ENCODE measurements around the gene DUSP1. TPM values are rescaled to one million over a fixed set of nuclear protein-coding genes. Genes with fewer than 3 reads are reported as not detected.

DUSP1 gene
- total and polyA plus RNA-seq, 2 of the 13 experiments (the other 11 are each of a cell fraction or from before 2014, with no cell fraction given), result 27.1 to 55.5 TPM

DNA sequence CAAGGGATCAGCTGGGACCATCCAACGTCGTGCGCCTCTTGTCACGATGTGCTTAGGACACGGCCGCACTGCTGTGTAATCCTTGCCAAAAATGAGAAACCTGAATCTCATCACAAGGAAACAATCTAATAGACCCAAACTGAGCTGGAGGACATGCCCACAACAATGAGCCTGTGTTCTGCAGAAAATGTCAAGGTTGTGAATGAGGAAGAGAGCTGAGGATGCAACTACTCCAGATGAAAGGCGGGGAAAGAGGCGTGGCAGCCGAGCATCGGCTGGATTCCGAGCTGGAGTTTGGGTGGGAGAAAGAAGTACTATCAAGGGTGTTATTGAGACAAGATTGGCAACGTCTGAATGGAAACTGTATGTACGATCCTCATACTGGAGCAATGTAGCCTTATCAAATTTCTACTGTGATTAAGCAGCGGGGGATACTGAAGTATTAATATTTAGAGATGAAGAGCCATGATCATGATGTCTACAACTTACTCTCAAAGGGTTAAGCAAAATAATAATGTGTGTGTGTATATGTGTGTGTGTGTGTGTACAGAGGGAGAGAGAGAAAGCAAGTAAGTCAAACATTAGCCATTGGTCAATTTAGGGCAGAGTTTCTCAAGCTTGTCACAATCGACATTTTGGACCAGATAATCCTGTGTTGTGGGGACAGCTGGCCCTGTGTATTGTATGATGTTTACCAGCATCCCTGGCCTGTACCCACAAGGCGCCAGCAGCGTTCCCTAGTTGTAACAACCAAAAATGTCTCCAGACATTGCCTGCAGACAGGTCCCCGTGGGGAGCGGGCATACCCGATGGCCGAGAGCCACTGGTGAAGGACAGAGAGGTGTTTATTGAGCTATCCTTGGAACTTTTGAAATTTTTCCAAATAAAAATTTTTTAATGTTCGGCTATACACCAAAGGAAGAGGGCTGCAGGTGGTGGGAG is 46.5 kb downstream of the DUSP1 start (continued):
- TF ChIP-seq, protein P1, sequence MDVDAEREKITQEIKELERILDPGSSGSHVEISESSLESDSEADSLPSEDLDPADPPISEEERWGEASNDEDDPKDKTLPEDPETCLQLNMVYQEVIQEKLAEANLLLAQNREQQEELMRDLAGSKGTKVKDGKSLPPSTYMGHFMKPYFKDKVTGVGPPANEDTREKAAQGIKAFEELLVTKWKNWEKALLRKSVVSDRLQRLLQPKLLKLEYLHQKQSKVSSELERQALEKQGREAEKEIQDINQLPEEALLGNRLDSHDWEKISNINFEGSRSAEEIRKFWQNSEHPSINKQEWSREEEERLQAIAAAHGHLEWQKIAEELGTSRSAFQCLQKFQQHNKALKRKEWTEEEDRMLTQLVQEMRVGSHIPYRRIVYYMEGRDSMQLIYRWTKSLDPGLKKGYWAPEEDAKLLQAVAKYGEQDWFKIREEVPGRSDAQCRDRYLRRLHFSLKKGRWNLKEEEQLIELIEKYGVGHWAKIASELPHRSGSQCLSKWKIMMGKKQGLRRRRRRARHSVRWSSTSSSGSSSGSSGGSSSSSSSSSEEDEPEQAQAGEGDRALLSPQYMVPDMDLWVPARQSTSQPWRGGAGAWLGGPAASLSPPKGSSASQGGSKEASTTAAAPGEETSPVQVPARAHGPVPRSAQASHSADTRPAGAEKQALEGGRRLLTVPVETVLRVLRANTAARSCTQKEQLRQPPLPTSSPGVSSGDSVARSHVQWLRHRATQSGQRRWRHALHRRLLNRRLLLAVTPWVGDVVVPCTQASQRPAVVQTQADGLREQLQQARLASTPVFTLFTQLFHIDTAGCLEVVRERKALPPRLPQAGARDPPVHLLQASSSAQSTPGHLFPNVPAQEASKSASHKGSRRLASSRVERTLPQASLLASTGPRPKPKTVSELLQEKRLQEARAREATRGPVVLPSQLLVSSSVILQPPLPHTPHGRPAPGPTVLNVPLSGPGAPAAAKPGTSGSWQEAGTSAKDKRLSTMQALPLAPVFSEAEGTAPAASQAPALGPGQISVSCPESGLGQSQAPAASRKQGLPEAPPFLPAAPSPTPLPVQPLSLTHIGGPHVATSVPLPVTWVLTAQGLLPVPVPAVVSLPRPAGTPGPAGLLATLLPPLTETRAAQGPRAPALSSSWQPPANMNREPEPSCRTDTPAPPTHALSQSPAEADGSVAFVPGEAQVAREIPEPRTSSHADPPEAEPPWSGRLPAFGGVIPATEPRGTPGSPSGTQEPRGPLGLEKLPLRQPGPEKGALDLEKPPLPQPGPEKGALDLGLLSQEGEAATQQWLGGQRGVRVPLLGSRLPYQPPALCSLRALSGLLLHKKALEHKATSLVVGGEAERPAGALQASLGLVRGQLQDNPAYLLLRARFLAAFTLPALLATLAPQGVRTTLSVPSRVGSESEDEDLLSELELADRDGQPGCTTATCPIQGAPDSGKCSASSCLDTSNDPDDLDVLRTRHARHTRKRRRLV (CRISPR knock-in tag; IDR thresholded peaks at IDR 0.05), result no peak
- TF ChIP-seq EHMT2 (IDR thresholded peaks at IDR 0.05; ENCODE audit: borderline replicate concordance, low read depth, low read length) (no peak), KLF12 (CRISPR knock-in tag; IDR thresholded peaks at IDR 0.05; ENCODE audit: borderline replicate concordance) (no peak), ZBTB7A (CRISPR knock-in tag; IDR thresholded peaks at IDR 0.05) (no peak), KAT7 (CRISPR knock-in tag; IDR thresholded peaks at IDR 0.05; ENCODE audit: borderline replicate concordance) (no peak), ZNF124 (CRISPR knock-in tag; IDR thresholded peaks at IDR 0.05) (no peak), POLR2G (IDR thresholded peaks at IDR 0.05; ENCODE audit: low read depth, low read length) (no peak), ZNF543 (CRISPR knock-in tag; IDR thresholded peaks at IDR 0.05) (no peak), PHF5A (CRISPR knock-in tag; IDR thresholded peaks at IDR 0.05; ENCODE audit: low read depth, unreplicated experiment) (no peak), PHF20 (CRISPR knock-in tag; IDR thresholded peaks at IDR 0.05) (no peak), NONO (IDR thresholded peaks at IDR 0.05) (no peak), NONO (CRISPR knock-in tag; conservative IDR thresholded peaks at IDR 0.05) (no peak)
- TF ChIP-seq, protein P2, sequence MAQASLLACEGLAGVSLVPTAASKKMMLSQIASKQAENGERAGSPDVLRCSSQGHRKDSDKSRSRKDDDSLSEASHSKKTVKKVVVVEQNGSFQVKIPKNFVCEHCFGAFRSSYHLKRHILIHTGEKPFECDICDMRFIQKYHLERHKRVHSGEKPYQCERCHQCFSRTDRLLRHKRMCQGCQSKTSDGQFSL (CRISPR knock-in tag; IDR thresholded peaks at IDR 0.05), result no peak
- TF ChIP-seq, protein P3, sequence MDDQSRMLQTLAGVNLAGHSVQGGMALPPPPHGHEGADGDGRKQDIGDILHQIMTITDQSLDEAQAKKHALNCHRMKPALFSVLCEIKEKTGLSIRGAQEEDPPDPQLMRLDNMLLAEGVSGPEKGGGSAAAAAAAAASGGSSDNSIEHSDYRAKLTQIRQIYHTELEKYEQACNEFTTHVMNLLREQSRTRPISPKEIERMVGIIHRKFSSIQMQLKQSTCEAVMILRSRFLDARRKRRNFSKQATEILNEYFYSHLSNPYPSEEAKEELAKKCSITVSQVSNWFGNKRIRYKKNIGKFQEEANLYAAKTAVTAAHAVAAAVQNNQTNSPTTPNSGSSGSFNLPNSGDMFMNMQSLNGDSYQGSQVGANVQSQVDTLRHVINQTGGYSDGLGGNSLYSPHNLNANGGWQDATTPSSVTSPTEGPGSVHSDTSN (CRISPR knock-in tag; IDR thresholded peaks at IDR 0.05; ENCODE audit: borderline replicate concordance), result no peak
- TF ChIP-seq, protein P4, sequence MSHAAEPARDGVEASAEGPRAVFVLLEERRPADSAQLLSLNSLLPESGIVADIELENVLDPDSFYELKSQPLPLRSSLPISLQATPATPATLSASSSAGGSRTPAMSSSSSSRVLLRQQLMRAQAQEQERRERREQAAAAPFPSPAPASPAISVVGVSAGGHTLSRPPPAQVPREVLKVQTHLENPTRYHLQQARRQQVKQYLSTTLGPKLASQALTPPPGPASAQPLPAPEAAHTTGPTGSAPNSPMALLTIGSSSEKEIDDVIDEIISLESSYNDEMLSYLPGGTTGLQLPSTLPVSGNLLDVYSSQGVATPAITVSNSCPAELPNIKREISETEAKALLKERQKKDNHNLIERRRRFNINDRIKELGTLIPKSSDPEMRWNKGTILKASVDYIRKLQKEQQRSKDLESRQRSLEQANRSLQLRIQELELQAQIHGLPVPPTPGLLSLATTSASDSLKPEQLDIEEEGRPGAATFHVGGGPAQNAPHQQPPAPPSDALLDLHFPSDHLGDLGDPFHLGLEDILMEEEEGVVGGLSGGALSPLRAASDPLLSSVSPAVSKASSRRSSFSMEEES (CRISPR knock-in tag; IDR thresholded peaks at IDR 0.05), result no peak
- TF ChIP-seq, protein P5, sequence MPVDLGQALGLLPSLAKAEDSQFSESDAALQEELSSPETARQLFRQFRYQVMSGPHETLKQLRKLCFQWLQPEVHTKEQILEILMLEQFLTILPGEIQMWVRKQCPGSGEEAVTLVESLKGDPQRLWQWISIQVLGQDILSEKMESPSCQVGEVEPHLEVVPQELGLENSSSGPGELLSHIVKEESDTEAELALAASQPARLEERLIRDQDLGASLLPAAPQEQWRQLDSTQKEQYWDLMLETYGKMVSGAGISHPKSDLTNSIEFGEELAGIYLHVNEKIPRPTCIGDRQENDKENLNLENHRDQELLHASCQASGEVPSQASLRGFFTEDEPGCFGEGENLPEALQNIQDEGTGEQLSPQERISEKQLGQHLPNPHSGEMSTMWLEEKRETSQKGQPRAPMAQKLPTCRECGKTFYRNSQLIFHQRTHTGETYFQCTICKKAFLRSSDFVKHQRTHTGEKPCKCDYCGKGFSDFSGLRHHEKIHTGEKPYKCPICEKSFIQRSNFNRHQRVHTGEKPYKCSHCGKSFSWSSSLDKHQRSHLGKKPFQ (CRISPR knock-in tag; IDR thresholded peaks at IDR 0.05; ENCODE audit: insufficient replicate concordance), result no peak
- TF ChIP-seq, protein P6, sequence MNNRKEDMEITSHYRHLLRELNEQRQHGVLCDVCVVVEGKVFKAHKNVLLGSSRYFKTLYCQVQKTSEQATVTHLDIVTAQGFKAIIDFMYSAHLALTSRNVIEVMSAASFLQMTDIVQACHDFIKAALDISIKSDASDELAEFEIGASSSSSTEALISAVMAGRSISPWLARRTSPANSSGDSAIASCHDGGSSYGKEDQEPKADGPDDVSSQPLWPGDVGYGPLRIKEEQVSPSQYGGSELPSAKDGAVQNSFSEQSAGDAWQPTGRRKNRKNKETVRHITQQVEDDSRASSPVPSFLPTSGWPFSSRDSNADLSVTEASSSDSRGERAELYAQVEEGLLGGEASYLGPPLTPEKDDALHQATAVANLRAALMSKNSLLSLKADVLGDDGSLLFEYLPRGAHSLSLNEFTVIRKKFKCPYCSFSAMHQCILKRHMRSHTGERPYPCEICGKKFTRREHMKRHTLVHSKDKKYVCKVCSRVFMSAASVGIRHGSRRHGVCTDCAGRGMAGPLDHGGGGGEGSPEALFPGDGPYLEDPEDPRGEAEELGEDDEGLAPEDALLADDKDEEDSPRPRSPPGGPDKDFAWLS (CRISPR knock-in tag; IDR thresholded peaks at IDR 0.05; ENCODE audit: borderline replicate concordance), result no peak
